Smooth muscle cell of the umbilical artery (primary cell): ENCODE results near the gene ITGB5. TPM values are rescaled to one million over a fixed set of nuclear protein-coding genes. Genes with fewer than 3 reads are reported as not detected.

Source experiments
- total RNA-seq: library from RNA; depleted of rRNA; stranded (reverse); fragments of >200 nt; gene quantifications from 2 replicates; pipeline ENCODE4 v1.2.3, GENCODE V29; 2014

Gene ITGB5
- 502 and 663 TPM in 2 replicates for total RNA-seq

GRCh38 chr3:124887177-124887931 lies at the start of gene ITGB5:
TSS of gene ITGB5 (minus strand) at chr3:124887365. CDS start at chr3:124887000, 365 bp downstream.

DNA sequence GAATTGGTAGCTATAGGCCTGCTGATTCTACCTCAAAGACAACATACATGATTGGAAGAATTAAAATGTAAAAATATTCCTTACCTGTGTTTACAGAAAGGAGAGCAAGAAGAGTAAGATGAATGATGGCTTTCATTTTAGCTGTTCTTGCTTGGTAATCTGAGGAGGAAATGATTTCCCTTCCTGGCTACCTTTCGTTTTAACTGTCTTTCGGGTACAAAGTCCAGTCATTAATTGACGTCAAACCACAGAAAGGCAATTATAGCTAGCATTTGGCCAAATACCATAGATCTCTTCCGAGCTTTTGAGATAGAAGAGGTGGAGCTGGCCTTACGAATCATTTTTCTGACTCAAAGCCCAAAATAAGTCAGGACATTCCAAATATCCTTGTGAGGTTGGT lies 47.4 kb upstream of the ITGB5 start, which contains the start of gene MUC13:
TSS of gene MUC13 (minus strand) at position 175 of the 400 bp plus-strand sequence. CDS start at position 136, 39 bp downstream.

DNA sequence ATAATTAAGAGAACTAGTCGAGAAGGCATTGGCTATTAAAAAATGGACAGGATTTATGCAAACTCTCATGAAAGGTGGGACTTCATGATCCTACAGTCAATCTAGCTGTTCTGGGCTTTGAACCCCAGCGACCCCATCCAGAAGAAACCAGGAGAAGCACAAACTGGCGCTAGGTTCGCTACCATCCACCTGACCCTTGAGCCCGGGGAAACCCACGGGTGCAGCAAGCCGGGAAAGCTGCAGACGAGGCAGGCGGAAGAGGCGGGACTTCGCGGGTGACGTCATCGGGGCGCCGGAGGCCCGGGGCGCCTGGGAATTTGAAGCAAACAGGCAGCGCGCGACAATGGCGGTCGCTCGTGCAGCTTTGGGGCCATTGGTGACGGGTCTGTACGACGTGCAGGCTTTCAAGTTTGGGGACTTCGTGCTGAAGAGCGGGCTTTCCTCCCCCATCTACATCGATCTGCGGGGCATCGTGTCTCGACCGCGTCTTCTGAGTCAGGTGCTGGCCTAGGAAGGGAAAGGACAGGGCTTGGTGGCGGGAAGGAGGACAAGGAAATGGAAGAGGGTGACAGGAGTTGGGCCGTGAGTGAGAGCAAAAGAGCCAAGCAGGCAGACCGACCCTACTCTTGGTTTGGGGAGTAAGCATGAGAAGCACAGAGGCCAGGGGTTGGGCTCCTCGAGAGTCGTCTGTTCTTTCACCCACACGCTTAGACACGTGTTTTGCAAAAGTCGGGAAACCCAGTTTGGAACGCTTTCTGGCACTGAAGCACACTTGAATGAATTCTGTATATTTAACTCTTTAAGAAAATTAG lies 156.8 kb downstream of the ITGB5 start, which contains the start of gene UMPS:
TSS of gene UMPS (plus strand) at position 324 of the 812 bp plus-strand sequence. CDS start at position 344, 20 bp downstream.

Other genes with a start within 250 kb of the ITGB5 start
- gene UMPS, start 156.9 kb downstream of the ITGB5 start, total RNA-seq: 25.5 and 31.9 TPM in 2 replicates
- not detected in 2 replicates for gene MUC13, start 47.4 kb upstream of the ITGB5 start, total RNA-seq
- 282 and 304 TPM in 2 replicates for gene HEG1, start 168.6 kb upstream of the ITGB5 start, total RNA-seq